Heart left ventricle (tissue), 16 donors: Measurements from ENCODE around the gene GAD2. TPM values are rescaled to one million over a fixed set of nuclear protein-coding genes. Genes with fewer than 3 reads are reported as not detected.

Source experiments
- ATAC-seq, 4 donors: fragments of 200-7000 bp; cut with Tn5 transposase; one replicate each; pipeline ENCODE4 v1.9.1; 2020 to 2022; ENCODE audit warnings: moderate library complexity in 4 of 4, mild to moderate bottlenecking in 3 of 4, moderate number of reproducible peaks in 1 of 4
- DNase-seq, 5 donors: peaks; one replicate each; pipeline ENCODE4 v3.0.0-alpha.2; 2020
- H3K27ac ChIP-seq, 12 donors: fragments of 200-600 bp; sonication (generic) in 4 of 12; one replicate each; pipeline versions ENCODE4 v1.5.0 to v1.8.0; 2016 to 2022; ENCODE audit warnings: mild to moderate bottlenecking in 2 of 12
- H3K27me3 ChIP-seq, 9 donors: fragments of 200-600 bp; sonication (generic) in 2 of 9; one replicate each; pipeline versions ENCODE4 v1.5.1 to v1.8.0; 2016 to 2022; ENCODE audit warnings: mild to moderate bottlenecking in 3 of 9
- H3K36me3 ChIP-seq, 9 donors: fragments of 200-600 bp; sonication (generic) in 2 of 9; one replicate each; pipeline versions ENCODE4 v1.5.0 to v1.8.0; 2018 to 2022; ENCODE audit warnings: mild to moderate bottlenecking in 2 of 9
- H3K4me1 ChIP-seq, 12 donors: fragments of 200-600 bp; sonication (generic) in 4 of 12; one replicate each; pipeline versions ENCODE4 v1.5.0 to v1.8.0; 2016 to 2022; ENCODE audit warnings: mild to moderate bottlenecking in 3 of 12
- H3K4me3 ChIP-seq, 12 donors: fragments of 200-600 bp; sonication (generic) in 4 of 12; one replicate each; pipeline versions ENCODE4 v1.5.0 to v1.8.0; 2017 to 2022; ENCODE audit warnings: mild to moderate bottlenecking in 9 of 12, moderate library complexity in 4 of 12
- H3K9me3 ChIP-seq, 12 donors: fragments of 200-600 bp; sonication (generic) in 4 of 12; one replicate each; pipeline versions ENCODE4 v1.5.0 to v1.8.0; 2016 to 2022; ENCODE audit warnings: mild to moderate bottlenecking in 1 of 12
- POLR2A ChIP-seq, 2 donors: fragments of 450-650 bp; IDR thresholded peaks; one replicate each; pipeline ENCODE4 v1.6.1; 2017; ENCODE audit warnings: antibody characterized with exemption in 2 of 2, mild to moderate bottlenecking in 2 of 2, moderate library complexity in 2 of 2
- WGBS, 4 donors: extraction: QIAGEN DNeasy Blood & Tissue Kit in 2 of 4; methylation state at CpG; one replicate each; pipeline versions ENCODE4 v1.1.5 to v1.1.7; 2013 to 2018; 5-methylcytosine and 5-hydroxymethylcytosine counted together
- intact Hi-C, 10 donors: fragments of 100-400 bp; cut with DNase I; formaldehyde crosslinking; loops; one replicate each; pipeline versions ENCODE4 v1.11.1 to v1.14.2; 2022
- polyA plus RNA-seq, 2 donors: library from polyadenylated mRNA; stranded (reverse); fragments of 200-250 nt; gene quantifications; one replicate each; pipeline ENCODE4 v1.2.3, GENCODE V29; 2013
- total RNA-seq, 9 donors: library from RNA; depleted of rRNA in 2 of 9; stranded (reverse); fragments of >200 nt in 2 of 9; fragmentation: NEBNext Ultra II Directional in 3 of 9; extraction: Animal tissue kit (Norgen Biotek cat#: 25700) in 3 of 9; gene quantifications; one replicate each; pipeline versions ENCODE4 v1.1.0 to v1.2.4, GENCODE V29; 2016 to 2023
- TF ChIP-seq, protein P1 (sequence below), 12 donors: fragments of 200-600 bp; sonication (generic) in 4 of 12; IDR thresholded peaks; one replicate each; pipeline versions ENCODE4 v1.5.0 to v1.8.0; 2018 to 2022; ENCODE audit warnings: antibody characterized with exemption in 12 of 12, mild to moderate bottlenecking in 5 of 12
- donor health status: ischemic (EF 13 %, LVEDD 7.1; RV severe dilation, severe dysfunction).
- donor health status: healthy with polysubstance abuse.
- donor health status: DM: no; HTN: yes; CAD: no.
- donor health status: DM: no; HTN: no; CAD: no.
- donor health status: ischemic (EF 25% LVEDD 6.9; RV normal size, moderate dysfunction).
- donor health status: ischemic (EF 25% LVEDD 5.7; RV mildly dilated, moderate dysfunction).
- donor health status: healthy.
- donor health status: DM: yes; HTN: yes; CAD: no.
- donor health status: ischemic (EF 35%, LVEDD 5.7; RV mildly dilated, moderate dysfunction).
- donor health status: nonischemic (EF 11% LVEDD 7.7; RV severe dilation, severe dysfunction).
- donor health status: DM: yes; HTN: yes; CAD: no.
- donor health status: PGD.
- donor health status: ischemic (EF 29% LVEDD 5.4; RV normal size, mild dysfunction).
- donor health status: nonischemic (EF 23%, LVEDD 6.1; RV moderate dilation, normal function).

Gene GAD2
- total and polyA plus RNA-seq, 11 donors: not detected

- ATAC-seq (no peak), DNase-seq (no peak)
- 78 to 80% (median 79%) methylated on average over 5 of the region's 5 CpGs for WGBS, 4 donors
- intact Hi-C loops: no loop called here
- H3K36me3 ChIP-seq: no peaks in the 10 kb centered on the region
- no peak overlapping the region for H3K27ac ChIP-seq
- no peak for TF ChIP-seq POLR2A (IDR thresholded peaks at IDR 0.05)
- TF ChIP-seq, protein P1, sequence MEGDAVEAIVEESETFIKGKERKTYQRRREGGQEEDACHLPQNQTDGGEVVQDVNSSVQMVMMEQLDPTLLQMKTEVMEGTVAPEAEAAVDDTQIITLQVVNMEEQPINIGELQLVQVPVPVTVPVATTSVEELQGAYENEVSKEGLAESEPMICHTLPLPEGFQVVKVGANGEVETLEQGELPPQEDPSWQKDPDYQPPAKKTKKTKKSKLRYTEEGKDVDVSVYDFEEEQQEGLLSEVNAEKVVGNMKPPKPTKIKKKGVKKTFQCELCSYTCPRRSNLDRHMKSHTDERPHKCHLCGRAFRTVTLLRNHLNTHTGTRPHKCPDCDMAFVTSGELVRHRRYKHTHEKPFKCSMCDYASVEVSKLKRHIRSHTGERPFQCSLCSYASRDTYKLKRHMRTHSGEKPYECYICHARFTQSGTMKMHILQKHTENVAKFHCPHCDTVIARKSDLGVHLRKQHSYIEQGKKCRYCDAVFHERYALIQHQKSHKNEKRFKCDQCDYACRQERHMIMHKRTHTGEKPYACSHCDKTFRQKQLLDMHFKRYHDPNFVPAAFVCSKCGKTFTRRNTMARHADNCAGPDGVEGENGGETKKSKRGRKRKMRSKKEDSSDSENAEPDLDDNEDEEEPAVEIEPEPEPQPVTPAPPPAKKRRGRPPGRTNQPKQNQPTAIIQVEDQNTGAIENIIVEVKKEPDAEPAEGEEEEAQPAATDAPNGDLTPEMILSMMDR (IDR thresholded peaks at IDR 0.05): no peak
- no peaks in the 10 kb centered on the region for H3K9me3 ChIP-seq
- peaks cover 0 to 4% (median 0%) of the 10 kb centered on the region in 9 donors for H3K27me3 ChIP-seq
- no peaks in the 10 kb centered on the region for H3K4me1 ChIP-seq
- no peak overlapping the region for H3K4me3 ChIP-seq
These were observed 26.8 kb downstream of the GAD2 start for GRCh38 chr10:26243351-26243720.

DNA sequence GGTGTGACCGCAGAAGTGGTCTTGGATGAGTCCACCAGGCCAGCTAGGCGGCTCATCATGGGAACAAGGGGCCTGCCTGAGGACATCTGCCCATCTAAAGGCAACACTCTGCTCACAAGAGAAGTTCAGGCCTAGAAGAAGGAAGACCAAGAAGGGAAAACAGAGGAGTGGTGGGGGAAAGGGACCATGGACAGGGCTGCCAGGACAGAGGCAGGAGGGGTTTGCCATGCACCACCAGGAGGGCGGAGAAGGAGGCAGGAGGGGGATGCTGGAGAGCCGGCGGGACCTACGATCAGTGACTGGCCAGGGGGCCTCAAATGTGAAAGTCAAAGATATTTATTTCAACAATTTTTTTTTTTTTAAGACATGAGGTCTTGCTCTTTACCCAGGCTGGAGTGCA lies 33.1 kb downstream of the GAD2 start:
- WGBS, 4 donors: 73 to 85% (median 82%) methylated on average over 6 of the region's 6 CpGs
- ATAC-seq: no peak
- Histone ChIP-seq H3K27ac (no peak overlapping the region), H3K36me3 (no peaks in the 10 kb centered on the region), H3K4me3 (no peak overlapping the region), H3K27me3 (no peaks in the 10 kb centered on the region), H3K4me1 (no peaks in the 10 kb centered on the region), H3K9me3 (no peaks in the 10 kb centered on the region)
- intact Hi-C loops: no loop called here
- no peak for DNase-seq
- TF ChIP-seq, protein P1 (IDR thresholded peaks at IDR 0.05): no peak
- no peak for TF ChIP-seq POLR2A (IDR thresholded peaks at IDR 0.05)

- intact Hi-C loops: no loop called here
- H3K36me3 ChIP-seq: no peaks in the 10 kb centered on the region
- H3K27me3 ChIP-seq: no peaks in the 10 kb centered on the region
- no peak overlapping the region for H3K4me3 ChIP-seq
- TF ChIP-seq, protein P1 (IDR thresholded peaks at IDR 0.05): no peak
- no peak for TF ChIP-seq POLR2A (IDR thresholded peaks at IDR 0.05)
- DNase-seq (no peak), ATAC-seq (no peak)
- no peaks in the 10 kb centered on the region for H3K9me3 ChIP-seq
- 87 to 91% (median 90%) methylated on average over 6 of the region's 6 CpGs for WGBS, 4 donors
- no peaks in the 10 kb centered on the region for H3K4me1 ChIP-seq
- H3K27ac ChIP-seq: no peak overlapping the region
These were observed 35.4 kb downstream of the GAD2 start for GRCh38 chr10:26251925-26252324.

- Histone ChIP-seq H3K27ac (no peak overlapping the region), H3K4me3 (no peak overlapping the region), H3K36me3 (no peaks in the 10 kb centered on the region), H3K4me1 (no peaks in the 10 kb centered on the region), H3K27me3 (peaks cover 0 to 4% (median 0%) of the 10 kb centered on the region in 9 donors), H3K9me3 (no peaks in the 10 kb centered on the region)
- no peak for DNase-seq
- 51 to 60% (median 58%) methylated on average over 7 of the region's 7 CpGs for WGBS, 4 donors
- intact Hi-C loops: no loop called here
- TF ChIP-seq POLR2A (IDR thresholded peaks at IDR 0.05): no peak
- TF ChIP-seq, protein P1 (IDR thresholded peaks at IDR 0.05): no peak
- ATAC-seq: no peak
These were observed 38.0 kb downstream of the GAD2 start for GRCh38 chr10:26254616-26255015.
